Measurements from ENCODE around the gene ADGRF1. TPM values are rescaled to one million over a fixed set of nuclear protein-coding genes. Genes with fewer than 3 reads are reported as not detected.
"Not testable (repeated sequence)": the region's sequence is repeated elsewhere in the genome, so short reads cannot be mapped to it uniquely, and the experiment has no call there.

ADGRF1 gene
- total RNA-seq, result 1 to 10 TPM in 1 of 4 donors, under 1 TPM in 2, not detected in 1; 0.13 to 1.0 (median 0.17) TPM

- 53 to 54% methylated on average over 3 of the region's 3 CpGs for WGBS, 2 donors
- DNase-seq (ENCODE audit: low spot score in 2 of 2), result no peak
- no peak within 1 kb of the TSS for H3K4me3 ChIP-seq (ENCODE audit: low read depth, poor library complexity, severe bottlenecking)
- no peak for TF ChIP-seq POLR2A (IDR thresholded peaks at IDR 0.05)
- TF ChIP-seq CTCF (IDR thresholded peaks at IDR 0.05), result no peak
- intact Hi-C loops (cut with DNase I; ENCODE audit: low total_unique reads), result loop anchor here (10.0 kb wide), 1 partner anchor 198 kb away; no protein-coding TSS in a partner anchor
Observed at GRCh38 chr6:47042275-47042791, at the start of gene ADGRF1. TSS of gene ADGRF1 (minus strand) at chr6:47042332. CDS start at chr6:47029061, 13,271 bp downstream.

GRCh38 chr6:47090881-47091280 lies 48.7 kb upstream of the ADGRF1 start:
- intact Hi-C loops (cut with DNase I; ENCODE audit: low total_unique reads), result no loop called here
- no peak for TF ChIP-seq POLR2A (IDR thresholded peaks at IDR 0.05)
- TF ChIP-seq CTCF (IDR thresholded peaks at IDR 0.05), result no peak
- 87 to 92% methylated on average over 6 of the region's 6 CpGs for WGBS, 2 donors
- DNase-seq (ENCODE audit: low spot score in 2 of 2), result no peak
- no peak overlapping the region for H3K4me3 ChIP-seq (ENCODE audit: low read depth, poor library complexity, severe bottlenecking)

- 69 to 72% methylated on average over 4 of the region's 4 CpGs for WGBS, 2 donors
- H3K4me3 ChIP-seq (ENCODE audit: low read depth, poor library complexity, severe bottlenecking); intact Hi-C loops (cut with DNase I; ENCODE audit: low total_unique reads); DNase-seq (ENCODE audit: low spot score in 2 of 2): not testable (repeated sequence)
Observed at GRCh38 chr6:47089473-47089872, 47.3 kb upstream of the ADGRF1 start.

GRCh38 chr6:47086051-47086770 lies 44.1 kb upstream of the ADGRF1 start:
- no peak overlapping the region for H3K4me3 ChIP-seq (ENCODE audit: low read depth, poor library complexity, severe bottlenecking)
- intact Hi-C loops (cut with DNase I; ENCODE audit: low total_unique reads), result no loop called here
- WGBS, 2 donors, result 70 to 72% methylated on average over 4 of the region's 4 CpGs
- TF ChIP-seq POLR2A (IDR thresholded peaks at IDR 0.05), result no peak
- no peak for TF ChIP-seq CTCF (IDR thresholded peaks at IDR 0.05)
- DNase-seq (ENCODE audit: low spot score in 2 of 2), result no peak

GRCh38 chr6:47084610-47085009 lies 42.5 kb upstream of the ADGRF1 start:
- TF ChIP-seq CTCF (IDR thresholded peaks at IDR 0.05) (no peak), POLR2A (IDR thresholded peaks at IDR 0.05) (no peak)
- intact Hi-C loops (cut with DNase I; ENCODE audit: low total_unique reads), result no loop called here
- H3K4me3 ChIP-seq (ENCODE audit: low read depth, poor library complexity, severe bottlenecking), result no peak overlapping the region
- 62 to 87% methylated on average over 2 of the region's 2 CpGs for WGBS, 2 donors
- no peak for DNase-seq (ENCODE audit: low spot score in 2 of 2)

- intact Hi-C loops (cut with DNase I; ENCODE audit: low total_unique reads), result no loop called here
- 3 to 5% methylated on average over 3 of the region's 3 CpGs for WGBS, 2 donors
- DNase-seq (ENCODE audit: low spot score in 2 of 2), result peak; percentile 90 to 96
- H3K4me3 ChIP-seq (ENCODE audit: low read depth, poor library complexity, severe bottlenecking), result no peak overlapping the region
- TF ChIP-seq CTCF (IDR thresholded peaks at IDR 0.05), result no peak
- TF ChIP-seq POLR2A (IDR thresholded peaks at IDR 0.05), result no peak
Observed at GRCh38 chr6:47083586-47084047, 41.5 kb upstream of the ADGRF1 start.

All from lower leg skin (tissue), 4 donors.